KOPT-K1 (cell line): ENCODE measurements around the gene PDLIM3.

Source experiments
- H3K27ac ChIP-seq: fragments of 200-600 bp; sonication (generic); 2 replicates; pipeline ENCODE4 v1.5.1; 2016; ENCODE audit warnings: antibody characterized with exemption, mild to moderate bottlenecking, low read depth, low read length; ENCODE audit not compliant: poor library complexity, severe bottlenecking
- H3K36me3 ChIP-seq: fragments of 200-600 bp; sonication (generic); 2 replicates; pipeline ENCODE4 v1.5.1; 2017; ENCODE audit warnings: antibody characterized with exemption, mild to moderate bottlenecking, low read length, moderate library complexity; ENCODE audit not compliant: insufficient read depth
- H3K9me3 ChIP-seq: fragments of 200-600 bp; sonication (generic); 2 replicates; pipeline ENCODE4 v1.5.1; 2017; ENCODE audit warnings: antibody characterized with exemption, low read length, mild to moderate bottlenecking; ENCODE audit not compliant: insufficient read depth, poor library complexity, severe bottlenecking

Gene PDLIM3

DNA sequence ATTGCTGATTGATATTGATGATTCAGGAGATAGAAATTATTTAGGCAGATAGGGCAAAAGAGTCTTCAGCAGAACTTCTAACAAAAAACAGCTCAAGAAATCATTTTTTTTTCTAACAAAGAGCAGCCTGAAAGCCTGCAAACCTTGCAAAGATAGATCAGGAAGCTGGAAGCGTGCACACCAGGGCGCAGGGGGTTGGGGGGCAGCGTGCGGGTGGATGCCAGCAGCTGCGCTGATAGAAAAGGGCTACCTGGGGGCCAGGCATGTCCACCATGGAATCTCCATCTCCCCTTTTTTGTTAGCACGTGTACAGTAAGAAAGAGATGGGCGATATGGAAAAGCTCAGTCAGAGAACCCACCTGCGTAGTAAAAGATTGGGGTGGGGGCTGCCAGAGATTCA lies 62.1 kb downstream of the PDLIM3 start:
- H3K27ac ChIP-seq = no peak overlapping the region
- no peaks in the 10 kb centered on the region for H3K36me3 ChIP-seq
- H3K9me3 ChIP-seq = peaks cover 10% of the 10 kb centered on the region

DNA sequence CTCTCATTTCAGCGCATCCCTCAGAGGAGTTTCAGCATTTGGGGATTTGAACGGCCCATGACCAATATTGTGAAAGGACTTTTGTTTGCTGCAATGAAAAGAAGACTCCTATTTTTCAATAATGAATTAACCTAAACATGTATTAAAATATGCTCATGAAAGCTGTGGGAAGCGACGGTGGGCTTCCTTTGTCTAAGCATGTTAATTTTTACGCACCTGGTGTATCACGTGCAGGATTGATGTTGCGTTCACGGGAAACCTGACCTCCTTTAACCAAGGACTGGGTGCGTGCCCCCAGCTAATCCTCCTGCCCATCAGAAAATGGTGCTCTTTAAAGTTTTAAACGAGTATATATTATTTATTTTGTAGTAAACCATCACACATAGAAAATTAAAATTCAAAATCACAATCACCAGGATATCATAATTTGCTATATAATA lies 63.2 kb downstream of the PDLIM3 start:
- H3K36me3 ChIP-seq = no peaks in the 10 kb centered on the region
- no peak overlapping the region for H3K27ac ChIP-seq
- peaks cover 10% of the 10 kb centered on the region for H3K9me3 ChIP-seq

DNA sequence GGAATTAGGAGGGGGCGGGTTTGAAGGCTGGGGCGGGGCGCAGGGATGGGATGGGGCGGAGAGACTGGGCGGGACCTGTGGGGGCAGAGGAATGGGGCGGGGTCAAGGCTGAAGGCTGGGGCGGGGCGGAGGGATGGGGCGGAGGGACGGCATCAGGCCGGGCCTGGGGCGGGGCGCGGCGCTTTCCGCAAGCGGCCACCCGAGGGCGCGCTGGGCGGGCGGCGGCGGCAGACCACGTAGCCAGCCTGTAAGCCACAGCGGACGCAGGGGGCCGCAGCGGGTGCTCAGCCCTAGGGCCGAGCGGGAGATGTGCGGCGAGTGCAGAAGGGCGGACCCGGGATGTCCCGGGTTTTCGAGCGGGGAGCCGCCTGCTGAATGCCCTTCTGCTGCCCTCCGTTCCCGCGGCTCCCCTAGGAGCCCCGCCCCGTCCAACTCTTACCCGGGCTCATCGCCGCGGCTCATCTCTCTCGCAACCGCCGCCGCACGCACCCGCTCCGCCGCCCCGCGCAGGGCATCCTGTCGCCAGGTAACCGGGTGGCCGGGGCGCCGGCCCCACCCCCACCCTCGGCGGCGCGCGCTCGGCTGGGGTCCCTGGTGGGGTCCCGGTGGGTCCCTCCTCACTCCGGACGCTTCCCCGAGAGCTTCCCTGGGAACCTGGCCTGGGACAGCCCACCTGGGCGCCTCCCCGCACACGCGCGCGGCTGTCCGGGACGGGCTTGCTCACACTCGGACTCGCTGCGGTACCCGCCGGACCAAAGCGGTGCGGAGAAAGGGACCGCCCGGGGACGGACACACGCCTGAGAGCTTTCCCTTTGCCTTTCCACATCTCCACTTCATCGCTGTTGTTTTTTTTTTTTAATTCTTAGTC lies 63.8 kb downstream of the PDLIM3 start, which contains the start of gene CCDC110:
Gene CCDC110 (minus strand): TSS at position 499 of the 868 bp plus-strand sequence. CDS start 50 bp downstream, at position 449.
- Histone ChIP-seq H3K9me3 (peaks cover 10% of the 10 kb centered on the region), H3K36me3 (no peaks in the 10 kb centered on the region), H3K27ac (no peak within 1 kb of the TSS)

DNA sequence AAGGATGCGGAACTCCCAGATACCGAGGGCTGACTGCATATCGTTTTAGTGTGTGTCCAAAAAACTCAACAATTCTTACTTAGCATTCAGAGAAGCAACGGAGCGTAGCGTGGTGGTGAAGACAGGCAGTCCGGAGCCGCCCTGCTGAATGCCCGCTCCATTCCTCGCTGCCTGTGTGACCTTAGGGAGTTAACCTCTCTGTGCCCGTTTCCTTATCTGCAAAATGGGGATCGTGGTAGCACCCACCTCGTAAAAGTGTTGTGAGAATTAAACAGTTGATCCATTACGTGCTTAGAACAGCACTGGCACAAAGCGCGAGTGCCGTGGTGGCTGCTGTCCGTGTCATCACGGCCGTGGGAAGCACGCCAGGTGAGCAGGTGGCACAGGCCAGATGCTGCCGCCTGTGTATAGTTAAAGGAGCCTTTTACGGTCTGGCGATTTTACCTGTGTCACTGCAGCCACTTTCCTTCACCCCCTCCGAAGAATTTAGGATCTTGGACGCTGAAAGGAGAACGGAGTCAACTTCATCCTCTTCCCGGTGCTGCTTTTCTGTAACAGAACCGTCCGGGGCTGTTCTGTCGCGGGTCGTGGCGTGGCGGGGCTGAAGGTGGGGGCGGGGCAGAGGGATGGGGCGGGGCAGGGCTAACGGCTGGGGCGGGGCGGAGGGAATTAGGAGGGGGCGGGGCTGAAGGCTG lies 64.7 kb downstream of the PDLIM3 start:
- H3K9me3 ChIP-seq = peaks cover 10% of the 10 kb centered on the region
- no peaks in the 10 kb centered on the region for H3K36me3 ChIP-seq
- H3K27ac ChIP-seq = no peak overlapping the region

DNA sequence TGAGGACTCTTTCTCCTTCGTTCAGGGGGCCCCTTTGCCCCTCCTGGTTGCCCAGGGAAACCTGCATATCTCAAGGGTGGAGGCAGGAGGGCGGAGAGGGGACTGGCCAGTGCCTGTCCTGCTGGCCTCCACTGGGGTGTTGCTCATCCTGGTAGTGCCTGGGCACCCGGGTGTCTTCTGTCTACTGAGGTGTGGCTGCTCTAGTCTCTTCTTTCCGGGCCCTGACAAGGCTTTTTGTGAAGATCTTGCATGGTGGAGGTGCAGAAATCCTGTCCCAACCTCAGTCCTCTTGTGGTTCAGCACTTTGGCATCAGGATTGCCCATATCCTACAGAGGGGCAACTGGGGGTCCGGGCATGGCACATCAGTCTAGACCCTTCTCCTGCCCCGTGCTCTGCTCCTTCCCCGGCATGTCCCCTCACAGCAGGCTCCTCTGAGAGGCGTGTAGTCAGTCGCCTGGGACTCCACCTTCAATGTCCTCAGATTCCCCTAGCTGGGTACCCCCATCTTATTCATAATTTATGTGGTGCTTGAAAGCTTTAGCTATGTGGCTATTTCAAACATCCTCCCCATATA lies 65.6 kb downstream of the PDLIM3 start:
- Histone ChIP-seq H3K9me3 (peaks cover 10% of the 10 kb centered on the region), H3K27ac (no peak overlapping the region), H3K36me3 (no peaks in the 10 kb centered on the region)

DNA sequence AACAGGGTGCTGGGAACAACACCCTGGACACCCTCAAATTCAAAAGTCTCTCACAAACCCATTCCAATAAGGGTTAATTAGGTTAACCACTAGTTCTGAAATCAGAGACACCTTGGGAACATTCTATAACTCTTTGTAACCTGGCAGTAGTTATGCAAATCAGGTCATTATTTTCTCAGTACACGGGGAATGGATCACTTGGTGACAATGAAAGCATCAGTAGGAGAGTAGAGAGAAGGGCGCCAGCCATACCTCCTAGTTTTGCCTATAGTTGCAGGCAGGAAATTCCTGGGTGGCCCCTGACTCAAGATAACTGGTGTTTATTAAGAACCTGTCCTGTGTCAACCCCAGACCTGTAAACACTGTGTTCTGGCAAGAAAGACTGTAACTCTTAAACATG lies 66.3 kb downstream of the PDLIM3 start:
- H3K9me3 ChIP-seq = peaks cover 8% of the 10 kb centered on the region
- no peaks in the 10 kb centered on the region for H3K36me3 ChIP-seq
- no peak overlapping the region for H3K27ac ChIP-seq

DNA sequence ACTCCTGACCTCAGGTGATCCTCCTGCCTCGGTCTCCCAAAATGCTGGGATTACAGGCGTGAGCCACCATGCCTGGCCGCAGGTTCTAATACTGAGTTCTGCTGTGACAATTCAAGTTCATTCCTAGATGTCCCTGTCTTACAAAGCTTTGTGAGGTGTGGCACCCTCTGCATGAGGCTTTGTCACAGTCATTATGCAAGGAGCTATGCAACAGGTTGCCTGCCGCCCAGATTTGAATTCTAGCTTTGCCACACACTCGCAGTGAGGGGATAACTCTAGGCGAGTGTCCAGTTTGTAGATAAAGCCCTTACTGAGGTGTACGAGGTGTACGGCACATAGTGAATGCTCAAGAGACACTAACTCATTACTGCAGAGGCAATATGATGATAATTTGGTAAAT lies 67.3 kb downstream of the PDLIM3 start:
- Histone ChIP-seq H3K36me3 (no peaks in the 10 kb centered on the region), H3K27ac (no peak overlapping the region)

DNA sequence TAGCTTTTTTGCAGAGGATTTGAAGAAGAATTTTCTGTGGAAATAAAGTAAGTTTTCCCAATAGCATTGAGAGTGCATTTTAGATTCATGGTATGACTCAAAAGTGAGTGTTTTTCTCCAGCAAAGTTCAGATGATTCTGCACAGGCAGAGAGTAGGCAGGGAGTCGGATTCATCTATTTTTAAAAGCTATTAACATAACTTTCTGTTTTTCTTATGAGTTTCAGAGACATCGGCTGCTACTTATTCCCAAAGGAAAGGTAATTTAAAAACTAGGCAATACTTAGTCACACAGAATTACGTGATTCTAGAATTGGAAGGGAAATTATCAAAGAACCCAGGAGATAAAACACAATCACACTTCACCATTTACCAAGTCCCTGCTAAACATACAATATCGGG lies 68.2 kb downstream of the PDLIM3 start:
- Histone ChIP-seq H3K27ac (no peak overlapping the region), H3K36me3 (no peaks in the 10 kb centered on the region), H3K9me3 (no peaks in the 10 kb centered on the region)

More for the DNA sequence above, 67.3 kb downstream of the PDLIM3 start:
- H3K9me3 ChIP-seq = no peaks in the 10 kb centered on the region

DNA sequence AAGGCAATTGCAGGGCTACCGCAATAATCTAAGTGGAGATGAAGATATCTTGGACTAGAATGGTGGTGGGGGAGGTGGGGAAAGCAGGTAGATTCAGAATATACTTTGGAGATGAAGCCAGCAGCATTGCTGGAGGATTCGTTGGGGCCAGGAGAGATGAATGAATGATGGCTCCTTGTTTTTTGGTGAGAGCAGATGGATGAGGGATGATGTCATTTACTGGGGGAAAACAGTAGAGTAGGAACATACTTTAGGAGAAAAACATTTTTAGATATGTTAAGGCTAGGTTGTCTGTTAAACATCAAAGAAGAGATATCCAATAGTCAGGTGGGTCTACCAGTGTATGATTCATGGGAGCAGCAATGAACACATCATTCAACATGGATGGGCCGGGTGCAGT lies 69.6 kb downstream of the PDLIM3 start:
- Histone ChIP-seq H3K27ac (no peak overlapping the region), H3K9me3 (no peaks in the 10 kb centered on the region), H3K36me3 (no peaks in the 10 kb centered on the region)

DNA sequence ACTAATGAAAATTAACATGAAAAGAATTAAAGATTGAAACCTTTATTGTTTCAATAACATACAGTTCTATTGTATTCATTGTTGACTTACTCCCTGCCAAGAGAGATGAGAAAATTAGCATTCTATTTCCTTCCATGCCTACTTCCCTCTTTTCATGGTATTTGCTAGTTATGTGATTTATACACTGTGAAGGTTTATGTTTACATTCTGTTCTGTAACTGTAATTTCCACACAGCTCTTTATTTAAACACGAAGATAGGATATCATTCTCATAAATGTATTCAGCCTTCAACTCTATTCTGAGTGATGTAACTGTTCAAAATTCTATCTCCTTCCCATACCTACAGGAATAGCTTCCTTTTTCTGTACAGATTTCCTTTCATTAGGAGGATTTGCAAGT lies 70.4 kb downstream of the PDLIM3 start:
- H3K9me3 ChIP-seq = no peaks in the 10 kb centered on the region
- no peaks in the 10 kb centered on the region for H3K36me3 ChIP-seq
- H3K27ac ChIP-seq = no peak overlapping the region

DNA sequence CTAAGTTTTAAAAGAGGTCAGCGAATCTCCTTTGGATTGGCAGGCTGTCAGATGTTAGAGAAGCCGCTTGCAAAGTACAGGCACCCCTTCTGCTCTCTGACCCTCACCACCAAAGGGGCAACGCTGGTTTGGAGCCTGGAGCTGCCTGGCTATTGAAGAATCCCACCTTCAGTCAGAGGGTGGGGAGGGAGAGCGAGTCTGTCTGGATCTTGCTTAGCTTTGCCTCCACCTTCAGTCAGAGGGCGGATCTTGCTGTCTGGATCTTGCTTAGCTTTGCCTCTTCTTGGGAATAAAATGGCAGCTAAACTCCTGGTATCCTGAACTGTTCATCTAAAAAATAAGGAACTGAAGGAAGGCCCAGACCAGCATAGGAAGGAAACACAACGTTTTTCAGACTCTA lies 71.1 kb downstream of the PDLIM3 start:
- H3K9me3 ChIP-seq = no peaks in the 10 kb centered on the region
- no peaks in the 10 kb centered on the region for H3K36me3 ChIP-seq
- H3K27ac ChIP-seq = no peak overlapping the region

DNA sequence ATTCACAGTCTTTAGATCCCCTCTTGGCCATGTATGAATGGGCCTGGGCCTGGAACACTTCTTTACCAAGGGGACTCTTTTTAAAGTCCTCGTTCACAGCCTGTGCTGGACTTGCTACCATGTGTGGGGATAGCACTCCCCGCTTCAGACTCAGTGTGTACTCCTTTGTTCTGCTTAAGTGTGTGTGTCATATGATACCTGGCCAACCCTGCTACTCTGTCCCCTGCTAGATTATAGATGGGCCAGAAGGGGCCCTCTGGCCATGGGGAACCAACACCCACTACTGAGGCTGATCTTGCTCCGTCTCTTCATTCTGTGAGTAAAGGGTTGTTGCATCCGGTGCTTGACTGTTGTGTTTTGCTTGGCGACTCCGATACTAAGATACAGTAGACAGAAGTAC lies 71.8 kb downstream of the PDLIM3 start:
- no peak overlapping the region for H3K27ac ChIP-seq
- H3K9me3 ChIP-seq = no peaks in the 10 kb centered on the region
- H3K36me3 ChIP-seq = no peaks in the 10 kb centered on the region

DNA sequence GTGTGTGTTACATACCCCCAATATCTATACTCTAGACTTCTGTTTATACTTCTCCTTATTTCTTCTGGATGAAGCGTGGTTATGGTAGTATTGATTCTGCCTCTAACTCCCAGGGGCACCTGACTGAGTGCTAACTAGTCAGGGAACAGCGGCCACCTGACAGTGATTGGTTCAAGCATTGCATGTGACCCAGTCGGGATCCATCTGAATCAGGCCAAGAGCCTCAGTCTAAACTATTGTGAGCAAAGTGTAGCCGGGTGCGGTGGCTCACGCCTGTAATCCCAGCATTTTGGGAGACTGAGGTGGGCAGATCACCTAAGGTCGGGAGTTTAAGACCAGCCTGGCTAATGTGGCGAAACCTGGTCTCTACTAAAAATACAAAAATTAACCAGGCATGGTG lies 73.7 kb downstream of the PDLIM3 start:
- Histone ChIP-seq H3K36me3 (no peaks in the 10 kb centered on the region), H3K27ac (no peak overlapping the region), H3K9me3 (no peaks in the 10 kb centered on the region)

DNA sequence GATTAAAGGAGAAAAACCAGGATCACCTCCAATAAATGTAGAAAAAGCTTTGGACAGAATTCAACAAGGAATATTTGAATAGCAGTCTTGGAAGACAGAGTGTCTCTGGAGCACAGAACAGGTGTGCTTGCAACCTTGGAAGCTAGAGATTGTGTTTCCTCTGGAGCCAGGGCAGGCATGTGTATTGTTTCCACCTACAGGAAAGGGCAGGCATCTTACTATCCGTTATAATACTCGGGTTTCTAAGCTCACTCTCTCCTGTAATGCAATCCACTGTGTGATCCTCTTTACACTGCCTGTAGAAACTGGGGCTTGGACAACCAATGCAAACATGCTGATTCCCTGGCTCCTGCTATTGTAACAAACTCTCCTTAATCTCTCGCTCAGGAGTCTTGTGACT lies 78.2 kb downstream of the PDLIM3 start:
- Histone ChIP-seq H3K27ac (no peak overlapping the region), H3K36me3 (no peaks in the 10 kb centered on the region), H3K9me3 (no peaks in the 10 kb centered on the region)

DNA sequence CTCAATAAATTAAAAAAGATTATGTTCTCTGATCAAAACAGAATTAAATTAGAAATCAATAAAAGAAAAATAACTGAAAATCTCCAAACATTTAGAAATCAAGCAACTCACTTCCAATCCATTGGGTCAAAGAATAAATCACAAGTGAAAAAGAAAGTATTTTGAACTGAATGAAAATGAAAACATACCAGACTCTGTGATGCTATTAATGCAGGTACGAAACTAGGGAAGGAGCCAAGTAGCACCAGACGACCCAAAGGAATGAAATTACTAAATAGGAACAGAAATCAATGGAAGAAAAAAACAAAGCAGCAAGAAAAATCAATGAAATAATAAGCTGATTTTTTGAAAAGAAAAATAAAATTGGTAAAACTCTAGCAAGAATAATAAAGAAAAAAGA lies 79.2 kb downstream of the PDLIM3 start:
- Histone ChIP-seq H3K27ac (no peak overlapping the region), H3K36me3 (no peaks in the 10 kb centered on the region), H3K9me3 (no peaks in the 10 kb centered on the region)
